ENCODE results near the gene TMEM135.
"Not testable (repeated sequence)": the region's sequence is repeated elsewhere in the genome, so short reads cannot be mapped to it uniquely, and the experiment has no call there.

TMEM135 gene

GRCh38 chr11:87134524-87135106 is 96.9 kb downstream of the TMEM135 start:
- TF ChIP-seq ZNF274 (IDR thresholded peaks at IDR 0.05; ENCODE audit: low read depth, low read length), result no peak
- no peak overlapping the region for H3K4me3 ChIP-seq (ENCODE audit: low read length)

GRCh38 chr11:87136236-87136635 is 98.5 kb downstream of the TMEM135 start:
- no peak for TF ChIP-seq ZNF274 (IDR thresholded peaks at IDR 0.05; ENCODE audit: low read depth, low read length)

GRCh38 chr11:87137711-87138110 is 100.0 kb downstream of the TMEM135 start:
- TF ChIP-seq ZNF274 (IDR thresholded peaks at IDR 0.05; ENCODE audit: low read depth, low read length), result no peak
- H3K4me3 ChIP-seq (ENCODE audit: low read length), result no peak overlapping the region

More at GRCh38 chr11:87136236-87136635, 98.5 kb downstream of the TMEM135 start:
- H3K4me3 ChIP-seq (ENCODE audit: low read length), result no peak overlapping the region

DNA sequence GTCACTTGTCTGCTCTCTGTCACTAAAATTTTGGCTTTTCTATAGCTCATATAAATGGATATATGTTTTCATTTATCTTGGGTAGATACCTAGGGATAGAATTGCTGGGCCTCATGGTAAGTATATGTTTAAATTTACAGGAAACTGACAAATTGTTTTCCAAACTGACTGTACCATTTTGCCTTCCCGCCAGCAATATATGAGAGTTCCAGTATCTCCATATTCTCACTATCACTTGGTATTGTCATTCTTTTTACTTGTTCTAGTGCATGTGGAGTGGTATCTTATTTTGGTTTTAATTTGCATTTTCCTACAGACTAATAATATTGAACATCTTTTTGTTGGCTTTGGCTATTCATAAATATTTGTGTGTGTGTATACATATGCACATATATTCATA is 101.7 kb downstream of the TMEM135 start:
- no peak overlapping the region for H3K4me3 ChIP-seq (ENCODE audit: low read length)
- TF ChIP-seq ZNF274 (IDR thresholded peaks at IDR 0.05; ENCODE audit: low read depth, low read length), result no peak

GRCh38 chr11:87141322-87141721 is 103.6 kb downstream of the TMEM135 start:
- no peak overlapping the region for H3K4me3 ChIP-seq (ENCODE audit: low read length)
- no peak for TF ChIP-seq ZNF274 (IDR thresholded peaks at IDR 0.05; ENCODE audit: low read depth, low read length)

GRCh38 chr11:87141980-87142514 is 104.3 kb downstream of the TMEM135 start:
- no peak overlapping the region for H3K4me3 ChIP-seq (ENCODE audit: low read length)
- no peak for TF ChIP-seq ZNF274 (IDR thresholded peaks at IDR 0.05; ENCODE audit: low read depth, low read length)

DNA sequence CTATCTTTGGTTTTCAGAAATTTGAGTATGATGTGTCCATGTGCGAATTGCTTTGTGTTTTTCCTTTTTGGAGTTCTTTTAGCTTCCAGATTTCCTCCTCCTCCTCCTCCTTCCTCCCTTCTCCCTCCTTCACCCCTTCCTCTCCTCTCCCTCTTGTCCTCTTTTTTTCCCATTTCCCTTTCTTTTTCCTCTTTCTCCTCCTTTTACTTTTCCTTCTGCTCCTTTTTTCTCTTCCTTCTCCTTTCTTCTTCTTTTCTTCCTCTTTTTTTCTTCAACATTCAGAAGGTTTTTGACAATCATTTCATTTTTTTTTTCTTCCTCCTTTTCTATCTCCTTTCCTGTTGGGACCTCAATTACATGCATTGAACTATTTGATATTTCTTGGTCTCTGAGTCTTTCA is 104.9 kb downstream of the TMEM135 start:
- no peak for TF ChIP-seq ZNF274 (IDR thresholded peaks at IDR 0.05; ENCODE audit: low read depth, low read length)
- no peak overlapping the region for H3K4me3 ChIP-seq (ENCODE audit: low read length)

DNA sequence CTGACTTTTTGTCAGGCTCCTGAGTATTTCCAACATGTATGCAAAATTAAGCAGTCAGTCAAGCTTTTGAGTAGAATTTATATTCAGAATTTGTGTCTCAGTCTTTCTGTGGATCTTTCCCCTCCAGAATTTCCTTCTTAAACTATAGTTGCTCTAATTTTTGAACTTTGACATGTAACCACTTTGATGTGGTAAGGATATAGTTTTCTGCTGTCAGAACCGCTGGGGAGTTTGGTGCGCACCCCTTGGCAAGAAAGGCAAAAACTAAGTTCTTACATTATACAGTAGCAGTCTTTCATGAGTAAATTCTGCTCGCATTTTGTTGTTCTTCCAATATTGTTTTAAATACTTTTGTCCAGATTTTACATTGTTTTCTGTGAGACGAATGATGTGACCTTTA is 105.9 kb downstream of the TMEM135 start:
- TF ChIP-seq ZNF274 (IDR thresholded peaks at IDR 0.05; ENCODE audit: low read depth, low read length), result no peak
- H3K4me3 ChIP-seq (ENCODE audit: low read length), result no peak overlapping the region

GRCh38 chr11:87144252-87144651 is 106.5 kb downstream of the TMEM135 start:
- no peak overlapping the region for H3K4me3 ChIP-seq (ENCODE audit: low read length)

DNA sequence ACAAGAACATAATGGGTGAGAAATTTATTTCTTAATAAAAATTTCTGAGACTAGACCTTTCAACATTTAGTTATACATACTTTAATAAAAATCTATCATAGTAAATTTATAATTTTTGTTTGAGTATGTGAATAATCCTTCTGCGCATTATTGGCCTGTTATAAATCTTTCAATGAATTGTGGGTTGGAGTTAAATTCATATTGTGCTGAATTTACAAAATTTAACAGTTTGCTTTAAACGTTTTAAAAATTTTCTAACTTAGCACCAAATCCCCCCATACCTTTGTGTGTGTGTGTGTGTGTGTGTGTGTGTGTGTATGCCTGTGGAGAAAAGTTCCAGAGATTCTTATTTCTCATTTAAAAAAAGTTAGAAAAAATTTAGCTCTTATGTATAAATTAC is 111.0 kb downstream of the TMEM135 start:
- no peak for TF ChIP-seq ZNF274 (IDR thresholded peaks at IDR 0.05; ENCODE audit: low read depth, low read length)
- H3K4me3 ChIP-seq (ENCODE audit: low read length), result no peak overlapping the region

More at GRCh38 chr11:87144252-87144651, 106.5 kb downstream of the TMEM135 start:
- TF ChIP-seq ZNF274 (IDR thresholded peaks at IDR 0.05; ENCODE audit: low read depth, low read length), result no peak

GRCh38 chr11:87149782-87150181 is 112.0 kb downstream of the TMEM135 start:
- not testable (repeated sequence) for H3K4me3 ChIP-seq (ENCODE audit: low read length)

DNA sequence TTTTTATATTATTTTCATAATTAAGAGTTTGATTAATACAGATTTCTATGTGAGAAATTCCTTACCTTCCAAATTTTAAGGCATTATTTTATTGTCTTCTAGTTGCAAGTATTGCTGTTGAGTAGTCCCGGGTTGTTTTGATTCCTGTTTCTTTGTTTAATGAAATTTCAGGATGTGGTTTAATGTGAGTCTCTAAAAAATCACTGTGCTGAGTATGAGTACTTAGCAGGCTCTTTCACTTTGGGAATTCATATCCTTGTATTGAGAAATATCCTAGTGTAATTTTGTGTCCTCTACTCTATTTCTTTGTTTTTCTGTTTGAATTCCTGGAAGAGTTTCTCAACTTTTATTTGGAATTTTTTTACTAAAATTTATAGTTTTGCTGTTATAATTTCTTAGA is 113.2 kb downstream of the TMEM135 start:
- no peak for TF ChIP-seq ZNF274 (IDR thresholded peaks at IDR 0.05; ENCODE audit: low read depth, low read length)
- no peak overlapping the region for H3K4me3 ChIP-seq (ENCODE audit: low read length)

- no peak for TF ChIP-seq ZNF274 (IDR thresholded peaks at IDR 0.05; ENCODE audit: low read depth, low read length)
- H3K4me3 ChIP-seq (ENCODE audit: low read length), result no peak overlapping the region
Observed at GRCh38 chr11:87154246-87154645, 116.5 kb downstream of the TMEM135 start.

- no peak for TF ChIP-seq ZNF274 (IDR thresholded peaks at IDR 0.05; ENCODE audit: low read depth, low read length)
- no peak overlapping the region for H3K4me3 ChIP-seq (ENCODE audit: low read length)
Observed at GRCh38 chr11:87156970-87157369, 119.2 kb downstream of the TMEM135 start.

DNA sequence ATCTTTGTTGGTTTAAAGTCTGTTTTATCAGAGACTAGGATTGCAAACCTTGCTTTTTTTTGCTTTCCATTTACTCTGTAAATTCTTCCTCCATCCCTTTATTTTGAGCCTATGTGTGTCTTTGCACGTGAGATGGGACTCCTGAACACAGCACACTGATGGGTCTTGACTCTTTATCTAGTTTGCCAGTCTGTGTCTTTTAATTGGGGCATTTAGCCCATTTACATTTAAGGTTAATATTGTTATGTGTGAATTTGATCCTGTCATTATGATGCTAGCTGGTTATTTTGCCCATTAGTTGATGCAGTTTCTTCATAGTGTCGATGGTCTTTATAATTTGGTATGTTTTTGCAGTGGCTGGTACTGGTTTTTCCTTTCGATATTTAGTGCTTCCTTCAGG is 131.3 kb downstream of the TMEM135 start:
- H3K4me3 ChIP-seq (ENCODE audit: low read length), result not testable (repeated sequence)
